ENCODE data around the gene CEND1.
"Not testable (repeated sequence)": the region's sequence is repeated elsewhere in the genome, so short reads cannot be mapped to it uniquely, and the experiment has no call there.

CEND1 gene

GRCh38 chr11:742571-743201, 47.2 kb downstream of the CEND1 start:
- Histone ChIP-seq H3K9me3 (replicated peaks; ENCODE audit: insufficient read depth, low read length) (no peaks in the 10 kb centered on the region), H3K4me3 (ENCODE audit: low read length) (no peak overlapping the region), H3K79me2 (ENCODE audit: low read length) (peaks cover 5% of the 10 kb centered on the region), H3F3A (ENCODE audit: insufficient read depth, low read length) (peaks cover 9% of the 10 kb centered on the region), H3K4me1 (ENCODE audit: low read length) (no peaks in the 10 kb centered on the region), H3K27ac (ENCODE audit: low read length) (no peak overlapping the region), H3K4me2 (ENCODE audit: low read depth, low read length) (no peak overlapping the region), H3K9me2 (replicated peaks; ENCODE audit: insufficient read depth, low read length) (no peaks in the 10 kb centered on the region), H3K9ac (ENCODE audit: low read length) (no peak overlapping the region), H3K36me3 (replicated peaks; ENCODE audit: insufficient read depth, low read length) (no peaks in the 10 kb centered on the region), H2AFZ (ENCODE audit: low read length) (no peak overlapping the region), H4K20me1 (ENCODE audit: insufficient read depth, low read length) (no peaks in the 10 kb centered on the region), H3K27me3 (replicated peaks; ENCODE audit: insufficient read depth, low read length) (peaks cover 5% of the 10 kb centered on the region; the same call in 1 of the 2 replicates)
- no peak for TF ChIP-seq EZH2 (optimal IDR thresholded peaks at IDR 0.05; ENCODE audit: low read depth, low read length)
- TF ChIP-seq EZH2phosphoT487 (IDR thresholded peaks at IDR 0.05; ENCODE audit: low read length): no peak
- no peak for TF ChIP-seq CTCF (IDR thresholded peaks at IDR 0.05; ENCODE audit: low read length)
- DNase-seq: no peak

- no peak overlapping the region for H3K4me2 ChIP-seq (ENCODE audit: low read depth, low read length)
- peaks cover 9% of the 10 kb centered on the region for H3F3A ChIP-seq (ENCODE audit: insufficient read depth, low read length)
- H3K36me3 ChIP-seq (replicated peaks; ENCODE audit: insufficient read depth, low read length): no peaks in the 10 kb centered on the region
- H3K9me2 ChIP-seq (replicated peaks; ENCODE audit: insufficient read depth, low read length): no peaks in the 10 kb centered on the region
- peaks cover 10% of the 10 kb centered on the region; the same call in 1 of the 2 replicates for H3K27me3 ChIP-seq (replicated peaks; ENCODE audit: insufficient read depth, low read length)
- no peak for DNase-seq
- no peak overlapping the region for H2AFZ ChIP-seq (ENCODE audit: low read length)
- H4K20me1 ChIP-seq (ENCODE audit: insufficient read depth, low read length): no peaks in the 10 kb centered on the region
- no peak overlapping the region for H3K9ac ChIP-seq (ENCODE audit: low read length)
- no peaks in the 10 kb centered on the region for H3K4me1 ChIP-seq (ENCODE audit: low read length)
- H3K27ac ChIP-seq (ENCODE audit: low read length): no peak overlapping the region
- no peak overlapping the region for H3K4me3 ChIP-seq (ENCODE audit: low read length)
- no peaks in the 10 kb centered on the region for H3K79me2 ChIP-seq (ENCODE audit: low read length)
- no peaks in the 10 kb centered on the region for H3K9me3 ChIP-seq (replicated peaks; ENCODE audit: insufficient read depth, low read length)
- no peak for TF ChIP-seq EZH2phosphoT487 (IDR thresholded peaks at IDR 0.05; ENCODE audit: low read length)
- TF ChIP-seq EZH2 (optimal IDR thresholded peaks at IDR 0.05; ENCODE audit: low read depth, low read length): no peak
- TF ChIP-seq CTCF (IDR thresholded peaks at IDR 0.05; ENCODE audit: low read length): no peak
Observed at GRCh38 chr11:742156-742546, 47.7 kb downstream of the CEND1 start.

DNA sequence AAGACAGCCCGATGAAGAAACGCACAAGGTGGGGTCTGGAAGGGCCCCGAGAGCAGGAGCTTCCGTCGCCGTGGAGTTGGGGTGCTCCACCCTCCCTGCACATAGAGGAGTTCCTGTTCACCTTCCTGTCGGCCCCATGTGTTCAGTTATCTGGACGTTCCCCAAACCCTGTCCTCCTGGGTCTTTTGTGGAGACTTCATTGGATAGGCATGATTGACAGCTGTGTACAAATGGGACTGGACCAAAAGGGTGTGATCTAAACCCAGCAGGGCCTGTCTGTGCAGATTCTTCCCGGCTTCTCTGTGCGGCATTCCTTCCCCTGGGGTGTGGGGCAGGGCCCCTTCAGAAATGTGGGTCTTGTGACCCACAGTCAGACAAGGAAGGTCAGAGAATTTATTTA, 52.0 kb downstream of the CEND1 start:
- not testable (repeated sequence) for H2AFZ ChIP-seq (ENCODE audit: low read length); H3K36me3 ChIP-seq (replicated peaks; ENCODE audit: insufficient read depth, low read length); H3K4me3 ChIP-seq (ENCODE audit: low read length); DNase-seq; H3F3A ChIP-seq (ENCODE audit: insufficient read depth, low read length); H3K4me1 ChIP-seq (ENCODE audit: low read length); H4K20me1 ChIP-seq (ENCODE audit: insufficient read depth, low read length); H3K9me3 ChIP-seq (replicated peaks; ENCODE audit: insufficient read depth, low read length); H3K79me2 ChIP-seq (ENCODE audit: low read length); H3K9ac ChIP-seq (ENCODE audit: low read length); H3K9me2 ChIP-seq (replicated peaks; ENCODE audit: insufficient read depth, low read length); H3K27ac ChIP-seq (ENCODE audit: low read length)
- H3K27me3 ChIP-seq (replicated peaks; ENCODE audit: insufficient read depth, low read length): peaks cover 26% of the 10 kb centered on the region
- peak overlapping the region; percentile 13; the same call in 1 of the 2 replicates for H3K4me2 ChIP-seq (ENCODE audit: low read depth, low read length)

DNA sequence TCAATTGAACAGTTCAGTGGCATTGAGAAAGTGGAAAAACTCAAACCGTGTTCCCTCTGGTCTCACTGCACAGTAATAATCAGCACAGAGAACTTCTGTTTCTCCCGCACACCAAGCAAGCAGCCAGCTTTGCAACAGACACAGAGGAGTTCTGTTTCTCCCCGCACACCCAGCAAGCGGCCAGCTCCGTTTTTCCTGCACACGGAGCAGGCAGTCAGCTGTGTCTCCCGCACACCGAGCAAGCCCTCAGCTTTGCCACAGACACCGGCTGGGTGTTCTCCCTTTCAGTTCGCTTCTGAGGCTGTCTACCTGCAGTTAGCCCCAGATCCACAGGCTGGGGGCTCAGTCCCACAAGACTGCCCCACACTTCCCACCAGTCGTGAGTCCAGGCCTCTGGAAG, 52.5 kb downstream of the CEND1 start:
- no peak overlapping the region for H2AFZ ChIP-seq (ENCODE audit: low read length)
- no peaks in the 10 kb centered on the region for H3K36me3 ChIP-seq (replicated peaks; ENCODE audit: insufficient read depth, low read length)
- H4K20me1 ChIP-seq (ENCODE audit: insufficient read depth, low read length): no peaks in the 10 kb centered on the region
- H3K4me3 ChIP-seq (ENCODE audit: low read length): no peak overlapping the region
- no peak overlapping the region for H3K27ac ChIP-seq (ENCODE audit: low read length)
- no peak for DNase-seq
- no peak overlapping the region for H3K9ac ChIP-seq (ENCODE audit: low read length)
- peaks cover 28% of the 10 kb centered on the region for H3K27me3 ChIP-seq (replicated peaks; ENCODE audit: insufficient read depth, low read length)
- no peaks in the 10 kb centered on the region for H3K9me3 ChIP-seq (replicated peaks; ENCODE audit: insufficient read depth, low read length)
- TF ChIP-seq CTCF (IDR thresholded peaks at IDR 0.05; ENCODE audit: low read length): no peak
- TF ChIP-seq EZH2 (optimal IDR thresholded peaks at IDR 0.05; ENCODE audit: low read depth, low read length): no peak
- no peak for TF ChIP-seq EZH2phosphoT487 (IDR thresholded peaks at IDR 0.05; ENCODE audit: low read length)
- H3K4me2 ChIP-seq (ENCODE audit: low read depth, low read length): peak overlapping the region; percentile 13; the same call in 1 of the 2 replicates
- no peaks in the 10 kb centered on the region for H3F3A ChIP-seq (ENCODE audit: insufficient read depth, low read length)
- H3K79me2 ChIP-seq (ENCODE audit: low read length): no peaks in the 10 kb centered on the region
- H3K9me2 ChIP-seq (replicated peaks; ENCODE audit: insufficient read depth, low read length): no peaks in the 10 kb centered on the region
- no peaks in the 10 kb centered on the region for H3K4me1 ChIP-seq (ENCODE audit: low read length)

Data from MM.1S (cell line).